ENCODE measurements around the gene LAMC1. TPM values are rescaled to one million over a fixed set of nuclear protein-coding genes. Genes with fewer than 3 reads are reported as not detected.

The LAMC1 gene
- total RNA-seq, 2 donors from 2014 or later, result 60.7 to 96.6 TPM

GRCh38 chr1:183163316-183163715, 140.1 kb downstream of the LAMC1 start:
- no peaks in the 10 kb centered on the region for H3K9me3 ChIP-seq
- no peaks in the 10 kb centered on the region for H3K27me3 ChIP-seq
- DNase-seq (no peak), ATAC-seq (no peak)
- no peak overlapping the region for H3K27ac ChIP-seq
- TF ChIP-seq POLR2A (IDR thresholded peaks at IDR 0.05), result no peak
- TF ChIP-seq, protein P1, sequence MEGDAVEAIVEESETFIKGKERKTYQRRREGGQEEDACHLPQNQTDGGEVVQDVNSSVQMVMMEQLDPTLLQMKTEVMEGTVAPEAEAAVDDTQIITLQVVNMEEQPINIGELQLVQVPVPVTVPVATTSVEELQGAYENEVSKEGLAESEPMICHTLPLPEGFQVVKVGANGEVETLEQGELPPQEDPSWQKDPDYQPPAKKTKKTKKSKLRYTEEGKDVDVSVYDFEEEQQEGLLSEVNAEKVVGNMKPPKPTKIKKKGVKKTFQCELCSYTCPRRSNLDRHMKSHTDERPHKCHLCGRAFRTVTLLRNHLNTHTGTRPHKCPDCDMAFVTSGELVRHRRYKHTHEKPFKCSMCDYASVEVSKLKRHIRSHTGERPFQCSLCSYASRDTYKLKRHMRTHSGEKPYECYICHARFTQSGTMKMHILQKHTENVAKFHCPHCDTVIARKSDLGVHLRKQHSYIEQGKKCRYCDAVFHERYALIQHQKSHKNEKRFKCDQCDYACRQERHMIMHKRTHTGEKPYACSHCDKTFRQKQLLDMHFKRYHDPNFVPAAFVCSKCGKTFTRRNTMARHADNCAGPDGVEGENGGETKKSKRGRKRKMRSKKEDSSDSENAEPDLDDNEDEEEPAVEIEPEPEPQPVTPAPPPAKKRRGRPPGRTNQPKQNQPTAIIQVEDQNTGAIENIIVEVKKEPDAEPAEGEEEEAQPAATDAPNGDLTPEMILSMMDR (IDR thresholded peaks at IDR 0.05), result no peak
- H3K36me3 ChIP-seq (replicated peaks in 1 of 2; ENCODE audit: insufficient read depth in 1 of 2, low read depth in 2 of 2), result no peaks in the 10 kb centered on the region
- intact Hi-C loops (cut with DNase I), result no loop called here
- WGBS, 2 donors, result 73% methylated on average over 3 of the region's 3 CpGs
- no peaks in the 10 kb centered on the region for H3K4me1 ChIP-seq
- no peak overlapping the region for H3K4me3 ChIP-seq

DNA sequence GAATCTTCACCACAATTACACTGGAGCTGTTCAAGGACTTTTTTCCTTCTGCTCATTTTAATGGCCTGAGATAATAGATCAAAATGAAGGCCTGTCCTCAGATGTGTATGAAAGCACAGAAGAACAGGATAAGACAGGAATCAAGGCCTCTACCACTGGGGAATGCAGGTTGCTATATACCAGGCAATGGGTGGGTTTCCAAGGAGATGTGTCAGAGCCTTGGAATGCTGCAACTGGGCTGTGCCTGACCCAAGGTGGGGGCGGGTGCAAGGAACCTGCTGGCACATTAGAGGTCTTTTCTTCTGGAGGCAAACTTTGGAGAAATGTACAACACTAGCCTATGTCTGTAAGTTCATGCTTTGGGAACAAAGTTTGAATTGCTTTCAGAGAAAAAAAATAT, 141.1 kb downstream of the LAMC1 start:
- H3K36me3 ChIP-seq (replicated peaks in 1 of 2; ENCODE audit: insufficient read depth in 1 of 2, low read depth in 2 of 2), result no peaks in the 10 kb centered on the region
- no peak for ATAC-seq
- 79 to 89% methylated on average over 1 of the region's 1 CpG for WGBS, 2 donors
- H3K4me3 ChIP-seq, result no peak overlapping the region
- no peak for DNase-seq
- H3K27me3 ChIP-seq, result no peaks in the 10 kb centered on the region
- H3K4me1 ChIP-seq, result no peaks in the 10 kb centered on the region
- TF ChIP-seq, protein P1 (IDR thresholded peaks at IDR 0.05), result no peak
- TF ChIP-seq POLR2A (IDR thresholded peaks at IDR 0.05), result no peak
- no peak overlapping the region for H3K27ac ChIP-seq
- intact Hi-C loops (cut with DNase I), result no loop called here
- H3K9me3 ChIP-seq, result no peaks in the 10 kb centered on the region

DNA sequence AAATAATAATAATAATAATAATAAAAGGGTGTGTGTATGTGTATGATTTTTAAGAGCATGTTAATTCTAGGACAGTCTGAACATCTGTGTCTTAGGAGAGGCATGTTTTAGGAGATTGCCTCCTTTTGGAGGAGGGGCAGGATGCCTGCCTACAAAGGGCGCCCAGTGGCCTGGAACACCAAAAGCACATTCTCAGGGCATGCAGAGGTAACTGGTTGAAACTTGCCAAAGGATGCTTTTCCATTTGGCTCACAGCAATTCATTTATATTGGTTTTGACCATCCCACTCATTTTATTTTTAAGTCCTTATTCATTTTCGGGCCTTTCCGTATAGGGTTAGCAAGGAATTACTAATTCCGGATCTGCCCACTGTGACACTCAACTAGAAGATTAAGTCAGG, 141.7 kb downstream of the LAMC1 start:
- no peak for ATAC-seq
- TF ChIP-seq POLR2A (IDR thresholded peaks at IDR 0.05), result no peak
- TF ChIP-seq, protein P1 (IDR thresholded peaks at IDR 0.05), result no peak
- no peaks in the 10 kb centered on the region for H3K4me1 ChIP-seq
- H3K9me3 ChIP-seq, result no peaks in the 10 kb centered on the region
- H3K36me3 ChIP-seq (replicated peaks in 1 of 2; ENCODE audit: insufficient read depth in 1 of 2, low read depth in 2 of 2), result no peaks in the 10 kb centered on the region
- no peak overlapping the region for H3K4me3 ChIP-seq
- no peaks in the 10 kb centered on the region for H3K27me3 ChIP-seq
- DNase-seq, result no peak
- intact Hi-C loops (cut with DNase I), result no loop called here
- WGBS, 2 donors, result 95 to 98% methylated on average over 4 of the region's 4 CpGs
- H3K27ac ChIP-seq, result no peak overlapping the region

DNA sequence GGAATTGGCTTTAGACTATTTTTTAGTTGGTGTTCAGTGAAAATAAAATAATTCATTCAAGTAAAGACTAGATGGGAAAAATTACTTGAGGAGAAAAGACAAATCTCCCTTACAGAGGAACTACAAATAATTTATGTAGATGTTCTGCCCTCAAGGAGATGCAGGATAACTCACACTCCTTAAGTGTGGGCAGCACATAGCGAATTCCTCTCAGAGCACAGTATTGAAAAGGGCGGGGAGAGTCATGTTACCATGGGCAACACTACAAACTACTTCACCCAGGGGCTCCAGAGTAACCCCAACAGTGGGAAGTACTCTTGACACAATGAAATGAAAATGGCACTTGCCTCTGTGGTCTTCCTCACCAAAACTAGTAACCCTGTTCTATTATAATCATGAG, 142.2 kb downstream of the LAMC1 start:
- no peak for DNase-seq
- ATAC-seq, result no peak
- Histone ChIP-seq H3K27ac (no peak overlapping the region), H3K4me1 (no peaks in the 10 kb centered on the region), H3K36me3 (replicated peaks in 1 of 2; ENCODE audit: insufficient read depth in 1 of 2, low read depth in 2 of 2) (no peaks in the 10 kb centered on the region), H3K27me3 (no peaks in the 10 kb centered on the region), H3K4me3 (no peak overlapping the region), H3K9me3 (no peaks in the 10 kb centered on the region)
- WGBS, 2 donors, result 85 to 94% methylated on average over 2 of the region's 2 CpGs
- TF ChIP-seq, protein P1 (IDR thresholded peaks at IDR 0.05), result no peak
- TF ChIP-seq POLR2A (IDR thresholded peaks at IDR 0.05), result no peak
- intact Hi-C loops (cut with DNase I), result no loop called here

GRCh38 chr1:183166454-183166853, 143.2 kb downstream of the LAMC1 start:
- Histone ChIP-seq H3K4me3 (no peak overlapping the region), H3K4me1 (no peaks in the 10 kb centered on the region), H3K9me3 (no peaks in the 10 kb centered on the region), H3K27ac (no peak overlapping the region), H3K27me3 (no peaks in the 10 kb centered on the region), H3K36me3 (replicated peaks in 1 of 2; ENCODE audit: insufficient read depth in 1 of 2, low read depth in 2 of 2) (no peaks in the 10 kb centered on the region)
- intact Hi-C loops (cut with DNase I), result no loop called here
- ATAC-seq, result no peak
- DNase-seq, result no peak
- WGBS, 2 donors, result 93 to 97% methylated on average over 2 of the region's 2 CpGs
- TF ChIP-seq POLR2A (IDR thresholded peaks at IDR 0.05), result no peak
- TF ChIP-seq, protein P1 (IDR thresholded peaks at IDR 0.05), result no peak

Data from body of pancreas (tissue), 4 donors.